CD14-positive monocyte (primary cell): ENCODE measurements around the gene PRAF2. TPM values are rescaled to one million over a fixed set of nuclear protein-coding genes. Genes with fewer than 3 reads are reported as not detected.

ENCODE experiments used
- DNase-seq, 3 donors: peaks; one replicate each; pipeline ENCODE4 v3.0.0-alpha.2; 2011 to 2022
- H2AFZ ChIP-seq: 2 replicates; pipeline ENCODE4 v1.6.0; 2012; ENCODE audit warnings: mild to moderate bottlenecking, low read depth, low read length, inconsistent platforms; ENCODE audit not compliant: insufficient read depth, poor library complexity, severe bottlenecking
- H3K27ac ChIP-seq, 2 donors: 1 replicate in 1 of 2; 2 replicates in 1 of 2; pipeline ENCODE4 v1.5.1; 2012 to 2013; ENCODE audit warnings: low read length in 2 of 2, control low read depth in 1 of 2, inconsistent platforms in 1 of 2, low read depth in 1 of 2, mild to moderate bottlenecking in 1 of 2
- H3K27me3 ChIP-seq, 2 donors: one replicate each; pipeline versions ENCODE4 v1.6.0 to v1.6.1; 2011 to 2013; ENCODE audit warnings: low read length in 2 of 2; ENCODE audit not compliant: control insufficient read depth in 2 of 2, insufficient read depth in 2 of 2
- H3K36me3 ChIP-seq, 2 donors: replicated peaks in 1 of 2; 1 replicate in 1 of 2; 2 replicates in 1 of 2; pipeline versions ENCODE4 v1.5.1 to v1.6.1; 2012 to 2013; ENCODE audit warnings: low read length in 2 of 2, control low read depth in 1 of 2, inconsistent platforms in 1 of 2, mild to moderate bottlenecking in 1 of 2; ENCODE audit not compliant: insufficient read depth in 2 of 2, control insufficient read depth in 1 of 2
- H3K4me1 ChIP-seq, 2 donors: 1 replicate in 1 of 2; 2 replicates in 1 of 2; pipeline versions ENCODE4 v1.5.1 to v1.6.1; 2012 to 2013; ENCODE audit warnings: low read length in 2 of 2, control low read depth in 1 of 2, inconsistent platforms in 1 of 2, mild to moderate bottlenecking in 1 of 2, moderate library complexity in 1 of 2; ENCODE audit not compliant: insufficient read depth in 2 of 2, control insufficient read depth in 1 of 2
- H3K4me2 ChIP-seq: replicated peaks from 2 replicates; pipeline ENCODE3; 2012; ENCODE audit warnings: low read length, moderate library complexity, mild to moderate bottlenecking; ENCODE audit not compliant: poor library complexity, severe bottlenecking; ENCODE audit errors: extremely low read depth
- H3K4me3 ChIP-seq, 3 experiments: fragments of 200-600 bp in 1 of 3; sonication (generic) in 1 of 3; replicated peaks in 1 of 3; 1 replicate in 2 of 3; 2 replicates in 1 of 3; pipeline ENCODE4 v1.5.1; 2011 to 2013; ENCODE audit warnings: low read length in 3 of 3, mild to moderate bottlenecking in 3 of 3, control low read depth in 2 of 3, low read depth in 2 of 3, inconsistent platforms in 1 of 3, moderate library complexity in 1 of 3
- H3K79me2 ChIP-seq: 2 replicates; pipeline ENCODE4 v1.6.0; 2012; ENCODE audit warnings: mild to moderate bottlenecking, control low read depth, inconsistent platforms, low read length, moderate library complexity; ENCODE audit not compliant: insufficient read depth
- H3K9ac ChIP-seq: 2 replicates; pipeline ENCODE4 v1.6.0; 2017; ENCODE audit warnings: low read length, mild to moderate bottlenecking; ENCODE audit not compliant: insufficient read depth, poor library complexity, severe bottlenecking
- H3K9me3 ChIP-seq, 2 donors: replicated peaks in 1 of 2; 1 replicate in 1 of 2; 2 replicates in 1 of 2; pipeline versions ENCODE4 v1.5.1 to v1.6.1; 2012 to 2013; ENCODE audit warnings: low read length in 2 of 2, control low read depth in 1 of 2; ENCODE audit not compliant: control insufficient read depth in 1 of 2, insufficient read depth in 1 of 2
- H4K20me1 ChIP-seq: 2 replicates; pipeline ENCODE4 v1.6.0; 2012; ENCODE audit warnings: mild to moderate bottlenecking, low read length, control low read depth, moderate library complexity; ENCODE audit not compliant: insufficient read depth
- H3K27ac Mint-ChIP-seq, 7 donors: one replicate each; pipeline ENCODE4 v1.8.0; 2020; ENCODE audit warnings: mild to moderate bottlenecking in 7 of 7, mixed read lengths in 7 of 7, moderate library complexity in 6 of 7, inconsistent platforms in 2 of 7
- H3K27me3 Mint-ChIP-seq, 3 donors: one replicate each; pipeline ENCODE4 v1.8.0; 2021 to 2022; ENCODE audit warnings: low read depth in 3 of 3, mild to moderate bottlenecking in 3 of 3, mixed read lengths in 3 of 3, moderate library complexity in 3 of 3, inconsistent platforms in 1 of 3
- H3K36me3 Mint-ChIP-seq, 2 donors: one replicate each; pipeline ENCODE4 v1.8.0; 2020; ENCODE audit warnings: mixed read lengths in 2 of 2, inconsistent platforms in 1 of 2, mild to moderate bottlenecking in 1 of 2
- H3K4me1 Mint-ChIP-seq: one replicate; pipeline ENCODE4 v1.8.0; 2020; ENCODE audit warnings: mild to moderate bottlenecking, mixed read lengths
- H3K4me3 Mint-ChIP-seq, 2 donors: one replicate each; pipeline ENCODE4 v1.8.0; 2020; ENCODE audit warnings: mild to moderate bottlenecking in 2 of 2, mixed read lengths in 2 of 2, moderate library complexity in 1 of 2
- H3K9me3 Mint-ChIP-seq, 7 donors: one replicate each; pipeline ENCODE4 v1.8.0; 2020 to 2022; ENCODE audit warnings: mixed read lengths in 7 of 7, mild to moderate bottlenecking in 6 of 7, moderate library complexity in 6 of 7, inconsistent platforms in 2 of 7
- WGBS: methylation state at CpG from one replicate; pipeline ENCODE4 v1.1.5; 2013; ENCODE audit warnings: missing lambda C conversion rate; ENCODE audit not compliant: insufficient coverage; 5-methylcytosine and 5-hydroxymethylcytosine counted together
- intact Hi-C, 2 donors: fragments of 100-400 bp; cut with micrococcal nuclease; formaldehyde crosslinking; loops; one replicate each; pipeline versions ENCODE4 v1.15.0 to v1.15.1; 2023
- polyA plus RNA-seq, 3 donors: library from polyadenylated mRNA; depleted of rRNA in 1 of 3; unstranded in 2 of 3; stranded (reverse) in 1 of 3; fragments of 300-500 nt in 2 of 3; fragments of >200 nt in 1 of 3; fragmentation: Illumina TruSeq in 2 of 3; gene quantifications; 1 replicate in 2 of 3; 2 replicates in 1 of 3; pipeline ENCODE4 v1.2.3, GENCODE V29; 2012 to 2021
- TF ChIP-seq, protein P1 (sequence below): fragments of 200-600 bp; IDR thresholded peaks from one replicate; pipeline ENCODE4 v1.8.0; 2022; ENCODE audit warnings: antibody characterized with exemption, mild to moderate bottlenecking

The PRAF2 gene
- polyA plus RNA-seq, 3 donors: 4.1 to 7.9 (median 5.5) TPM

DNA sequence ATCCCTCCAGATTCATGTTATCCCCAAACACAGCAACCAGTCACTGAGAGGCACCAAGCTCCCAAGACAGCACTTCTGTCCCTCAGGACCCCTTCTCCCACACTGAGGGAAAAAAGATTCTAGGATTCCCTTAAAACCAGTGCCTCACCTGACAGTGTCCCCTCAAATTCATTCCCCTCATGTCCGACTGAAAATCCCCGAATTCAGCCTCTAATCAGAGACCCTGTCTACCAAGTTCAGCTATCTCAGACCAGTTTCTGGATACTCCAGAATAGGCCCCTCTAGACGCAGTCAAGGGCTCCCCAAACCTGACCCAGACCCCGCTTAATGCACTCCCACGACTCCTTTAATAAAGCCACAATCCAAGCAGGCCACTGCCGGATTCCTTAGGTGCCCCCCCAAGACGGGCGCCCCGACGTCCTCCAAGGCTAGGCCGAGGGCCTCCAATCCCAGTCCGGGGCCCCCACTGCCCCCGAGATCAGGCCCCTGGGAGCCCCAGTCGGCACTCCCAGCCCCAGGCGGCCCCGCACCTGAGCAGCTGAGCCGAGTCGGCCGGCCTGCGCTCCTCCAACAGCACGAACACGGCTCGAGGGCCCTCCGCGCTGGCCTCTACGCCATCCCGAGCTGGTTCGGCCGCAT lies 31.1 kb downstream of the PRAF2 start:
- H3K27ac ChIP-seq: peak overlapping the region; percentile 83 to 88
- peak overlapping the region; percentile 91 to 95 for H3K4me3 Mint-ChIP-seq
- peaks cover 53% of the 10 kb centered on the region for H3K79me2 ChIP-seq
- peak overlapping the region; percentile 93 for H3K9ac ChIP-seq
- H3K9me3 Mint-ChIP-seq: peaks cover 0 to 21% (median 3%) of the 10 kb centered on the region in 7 donors
- H3K27me3 ChIP-seq: no peaks in the 10 kb centered on the region
- H3K4me1 ChIP-seq: peaks cover 31 to 34% of the 10 kb centered on the region in 2 donors
- H4K20me1 ChIP-seq: peaks cover 19% of the 10 kb centered on the region
- H3K36me3 Mint-ChIP-seq: peaks cover 17 to 23% of the 10 kb centered on the region in 2 donors
- TF ChIP-seq, protein P1, sequence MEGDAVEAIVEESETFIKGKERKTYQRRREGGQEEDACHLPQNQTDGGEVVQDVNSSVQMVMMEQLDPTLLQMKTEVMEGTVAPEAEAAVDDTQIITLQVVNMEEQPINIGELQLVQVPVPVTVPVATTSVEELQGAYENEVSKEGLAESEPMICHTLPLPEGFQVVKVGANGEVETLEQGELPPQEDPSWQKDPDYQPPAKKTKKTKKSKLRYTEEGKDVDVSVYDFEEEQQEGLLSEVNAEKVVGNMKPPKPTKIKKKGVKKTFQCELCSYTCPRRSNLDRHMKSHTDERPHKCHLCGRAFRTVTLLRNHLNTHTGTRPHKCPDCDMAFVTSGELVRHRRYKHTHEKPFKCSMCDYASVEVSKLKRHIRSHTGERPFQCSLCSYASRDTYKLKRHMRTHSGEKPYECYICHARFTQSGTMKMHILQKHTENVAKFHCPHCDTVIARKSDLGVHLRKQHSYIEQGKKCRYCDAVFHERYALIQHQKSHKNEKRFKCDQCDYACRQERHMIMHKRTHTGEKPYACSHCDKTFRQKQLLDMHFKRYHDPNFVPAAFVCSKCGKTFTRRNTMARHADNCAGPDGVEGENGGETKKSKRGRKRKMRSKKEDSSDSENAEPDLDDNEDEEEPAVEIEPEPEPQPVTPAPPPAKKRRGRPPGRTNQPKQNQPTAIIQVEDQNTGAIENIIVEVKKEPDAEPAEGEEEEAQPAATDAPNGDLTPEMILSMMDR: no peak
- H3K27ac Mint-ChIP-seq: peak overlapping the region; percentile 94 to 97 (median 96)
- no peak overlapping the region for H2AFZ ChIP-seq
- intact Hi-C loops: loop anchor here (5.0 to 10.0 kb wide), 4 partner anchors 40 to 148 kb away; partner anchors contain the start of genes GRIPAP1 (in 2 of the 2), OTUD5 (in 1 of the 2), PIM2 (in 1 of the 2) and PQBP1 (in 1 of the 2)
- no peak for DNase-seq
- peaks cover 44% of the 10 kb centered on the region for H3K4me1 Mint-ChIP-seq
- peak overlapping the region; percentile 77 to 91 (median 78) for H3K4me3 ChIP-seq
- peaks cover 15 to 16% of the 10 kb centered on the region in 2 donors for H3K36me3 ChIP-seq
- peak overlapping the region; percentile 80 for H3K4me2 ChIP-seq
- peaks cover 0 to 13% (median 0%) of the 10 kb centered on the region in 3 donors for H3K27me3 Mint-ChIP-seq
- WGBS: 0% methylated on average over 15 of the region's 29 CpGs
- H3K9me3 ChIP-seq: no peaks in the 10 kb centered on the region

DNA sequence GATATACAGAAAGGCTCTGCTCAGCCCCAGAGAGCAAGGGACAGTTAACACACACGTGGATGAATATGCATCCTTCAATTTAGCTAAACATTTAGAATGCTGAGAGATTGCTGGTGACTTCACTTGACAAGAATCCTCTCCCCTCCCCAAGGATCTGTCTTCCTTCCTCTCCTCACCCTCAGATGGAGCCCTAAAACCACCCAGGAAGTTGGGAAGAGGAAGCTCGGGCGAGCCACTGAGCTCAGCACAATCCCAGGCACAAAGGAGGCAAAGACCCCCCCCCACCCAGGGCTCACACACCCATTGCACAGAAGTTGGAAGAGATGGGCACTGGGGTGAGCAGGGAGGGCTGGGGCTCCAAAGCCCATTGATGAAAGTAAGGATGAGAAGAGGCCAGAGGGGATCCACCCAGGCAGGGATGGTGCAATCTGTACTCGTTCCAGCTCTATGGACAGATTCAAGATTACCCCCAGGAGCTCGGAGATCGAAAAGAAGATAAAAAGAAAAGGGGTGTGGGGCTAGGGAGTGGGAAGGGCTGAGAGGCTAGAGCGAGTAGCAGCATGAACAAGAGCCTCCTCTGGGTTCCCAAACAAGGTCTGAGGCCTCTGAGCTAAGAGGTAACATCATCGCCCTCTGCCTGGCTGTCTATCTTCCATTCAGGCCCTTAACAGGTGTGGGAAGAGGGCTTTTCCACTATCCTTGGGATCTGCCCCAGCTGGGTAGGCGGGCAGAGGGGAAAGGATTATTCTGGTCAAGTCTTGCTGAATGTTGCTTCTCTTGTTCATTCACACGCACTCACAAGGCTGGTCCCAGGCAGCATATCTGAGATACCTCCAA lies 31.8 kb downstream of the PRAF2 start:
- peaks cover 59% of the 10 kb centered on the region for H3K79me2 ChIP-seq
- Mint-ChIP-seq H3K27ac (peak overlapping the region; percentile 94 to 97 (median 96)), H3K36me3 (peaks cover 22 to 30% of the 10 kb centered on the region in 2 donors), H3K27me3 (peaks cover 0 to 8% (median 0%) of the 10 kb centered on the region in 3 donors), H3K4me1 (peaks cover 44% of the 10 kb centered on the region), H3K9me3 (peaks cover 0 to 21% (median 3%) of the 10 kb centered on the region in 7 donors), H3K4me3 (peak overlapping the region; percentile 91 to 95)
- H3K36me3 ChIP-seq: peaks cover 22 to 24% of the 10 kb centered on the region in 2 donors
- peaks cover 31 to 34% of the 10 kb centered on the region in 2 donors for H3K4me1 ChIP-seq
- intact Hi-C loops: loop anchor here (5.0 to 10.0 kb wide), 4 partner anchors 40 to 147 kb away; partner anchors contain the start of genes GRIPAP1 (in 2 of the 2), OTUD5 (in 1 of the 2), PIM2 (in 1 of the 2) and PQBP1 (in 1 of the 2)
- peaks cover 19% of the 10 kb centered on the region for H4K20me1 ChIP-seq
- no peaks in the 10 kb centered on the region for H3K27me3 ChIP-seq
- peak overlapping the region; percentile 93 for H3K9ac ChIP-seq
- H3K4me2 ChIP-seq: peak overlapping the region; percentile 80
- TF ChIP-seq, protein P1: no peak
- peak overlapping the region; percentile 77 to 91 (median 78) for H3K4me3 ChIP-seq
- H2AFZ ChIP-seq: no peak overlapping the region
- H3K27ac ChIP-seq: peak overlapping the region; percentile 83 to 88
- peak in 2 of 3 donors; percentile 28 to 55 for DNase-seq
- WGBS: no CpG with 5 or more reads among the region's 10 CpGs
- H3K9me3 ChIP-seq: no peaks in the 10 kb centered on the region
